Loucy (cell line): ENCODE results near the gene DOCK3.

Source experiments
- H2AFZ ChIP-seq: fragments of 200-600 bp; sonication (generic); 2 replicates; pipeline ENCODE4 v1.6.0; 2016; ENCODE audit warnings: antibody characterized with exemption, mild to moderate bottlenecking, low read length, moderate library complexity
- H3F3A ChIP-seq: fragments of 200-600 bp; 2 replicates; pipeline ENCODE4 v1.6.0; 2016; ENCODE audit warnings: antibody characterized with exemption, low read depth, mild to moderate bottlenecking
- H3K27me3 ChIP-seq: fragments of 200-600 bp; sonication (generic); 2 replicates; pipeline ENCODE4 v1.6.1; 2014; ENCODE audit warnings: low read length, mild to moderate bottlenecking; ENCODE audit not compliant: insufficient read depth, poor library complexity, severe bottlenecking
- H3K36me3 ChIP-seq: fragments of 200-600 bp; sonication (generic); 2 replicates; pipeline ENCODE4 v1.6.1; 2016; ENCODE audit warnings: low read length; ENCODE audit not compliant: insufficient read depth
- H3K4me1 ChIP-seq: fragments of 200-600 bp; sonication (generic); 2 replicates; pipeline ENCODE4 v1.5.1; 2014; ENCODE audit warnings: low read length, mild to moderate bottlenecking; ENCODE audit not compliant: insufficient read depth, poor library complexity, severe bottlenecking
- H3K4me2 ChIP-seq: fragments of 200-600 bp; sonication (generic); 2 replicates; pipeline ENCODE4 v1.6.0; 2014; ENCODE audit warnings: antibody characterized with exemption, low read length, low read depth, mild to moderate bottlenecking; ENCODE audit not compliant: poor library complexity, severe bottlenecking
- H3K4me3 ChIP-seq: fragments of 200-600 bp; sonication (generic); 2 replicates; pipeline ENCODE4 v1.5.1; 2014; ENCODE audit warnings: low read length, mild to moderate bottlenecking, mixed read lengths; ENCODE audit not compliant: poor library complexity, severe bottlenecking
- H3K79me2 ChIP-seq: fragments of 200-600 bp; sonication (generic); 2 replicates; pipeline ENCODE4 v1.6.1; 2014; ENCODE audit warnings: low read length; ENCODE audit not compliant: insufficient read depth
- H3K9ac ChIP-seq: fragments of 200-600 bp; sonication (generic); 2 replicates; pipeline ENCODE4 v1.6.0; 2014; ENCODE audit warnings: mild to moderate bottlenecking, low read depth, low read length, moderate library complexity; ENCODE audit not compliant: poor library complexity, severe bottlenecking
- H3K9me2 ChIP-seq: fragments of 200-600 bp; sonication (generic); replicated peaks from 2 replicates; pipeline ENCODE4 v1.6.1; 2016; ENCODE audit warnings: low read depth, low read length, mixed read lengths
- H3K9me3 ChIP-seq: fragments of 200-600 bp; sonication (generic); 2 replicates; pipeline ENCODE4 v1.6.1; 2014; ENCODE audit warnings: mild to moderate bottlenecking, antibody characterized with exemption, low read length, low read depth; ENCODE audit not compliant: insufficient read depth
- H4K20me1 ChIP-seq: fragments of 200-600 bp; sonication (generic); 2 replicates; pipeline ENCODE4 v1.6.0; 2014; ENCODE audit warnings: antibody characterized with exemption, low read length, mild to moderate bottlenecking; ENCODE audit not compliant: insufficient read depth, poor library complexity, severe bottlenecking
- EZH2phosphoT487 ChIP-seq: fragments of 200-600 bp; IDR thresholded peaks from 2 replicates; pipeline ENCODE4 v1.6.1; 2018; ENCODE audit warnings: antibody characterized with exemption, mild to moderate bottlenecking, moderate library complexity, borderline replicate concordance
- TF ChIP-seq, protein P1 (sequence below): fragments of 200-600 bp; sonication (generic); conservative IDR thresholded peaks from 2 replicates; pipeline ENCODE4 v1.5.1; 2014; ENCODE audit warnings: mild to moderate bottlenecking, antibody characterized with exemption, low read length

Gene DOCK3

DNA sequence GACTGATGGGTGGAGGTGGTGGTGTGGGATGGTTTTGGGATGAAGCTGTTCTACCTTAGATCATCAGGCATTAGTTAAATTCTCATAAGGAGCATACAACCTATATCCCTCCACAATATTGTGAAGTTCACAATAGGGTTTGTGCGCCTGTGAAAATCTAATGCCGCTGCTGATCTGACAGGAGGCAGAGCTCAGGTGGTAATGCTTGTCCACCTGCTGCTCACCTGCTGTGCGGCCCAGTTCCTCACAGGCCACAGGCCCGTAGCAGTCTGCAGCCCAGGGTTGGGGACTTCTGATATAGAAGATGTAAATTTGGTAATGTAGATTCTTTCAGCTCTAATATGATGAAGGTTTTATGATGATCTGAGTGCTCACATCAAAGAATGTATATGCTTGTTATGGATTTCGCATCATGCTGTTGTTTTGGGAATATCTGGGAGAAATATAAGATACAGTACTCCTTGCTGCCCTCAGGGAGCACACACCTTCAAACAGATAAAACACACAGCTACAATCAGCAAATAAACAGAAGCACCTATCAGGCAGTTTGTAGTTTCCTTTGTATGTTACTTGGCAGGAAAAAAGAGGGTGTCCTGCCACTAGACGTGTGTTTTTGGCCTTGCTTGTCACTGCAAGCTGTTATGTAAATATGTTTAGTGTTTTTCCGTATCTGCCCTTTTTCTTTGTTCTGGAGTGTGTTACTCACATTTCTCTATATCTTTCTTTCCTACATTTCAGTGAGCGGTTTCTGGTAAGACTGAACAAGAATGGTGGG, 471.3 kb downstream of the DOCK3 start:
- no peaks in the 10 kb centered on the region for H3K79me2 ChIP-seq
- no peaks in the 10 kb centered on the region for H3K4me1 ChIP-seq
- H3K27me3 ChIP-seq: no peaks in the 10 kb centered on the region
- no peaks in the 10 kb centered on the region for H4K20me1 ChIP-seq
- no peaks in the 10 kb centered on the region for H3K36me3 ChIP-seq
- no peaks in the 10 kb centered on the region for H3K9me2 ChIP-seq
- TF ChIP-seq, protein P1, sequence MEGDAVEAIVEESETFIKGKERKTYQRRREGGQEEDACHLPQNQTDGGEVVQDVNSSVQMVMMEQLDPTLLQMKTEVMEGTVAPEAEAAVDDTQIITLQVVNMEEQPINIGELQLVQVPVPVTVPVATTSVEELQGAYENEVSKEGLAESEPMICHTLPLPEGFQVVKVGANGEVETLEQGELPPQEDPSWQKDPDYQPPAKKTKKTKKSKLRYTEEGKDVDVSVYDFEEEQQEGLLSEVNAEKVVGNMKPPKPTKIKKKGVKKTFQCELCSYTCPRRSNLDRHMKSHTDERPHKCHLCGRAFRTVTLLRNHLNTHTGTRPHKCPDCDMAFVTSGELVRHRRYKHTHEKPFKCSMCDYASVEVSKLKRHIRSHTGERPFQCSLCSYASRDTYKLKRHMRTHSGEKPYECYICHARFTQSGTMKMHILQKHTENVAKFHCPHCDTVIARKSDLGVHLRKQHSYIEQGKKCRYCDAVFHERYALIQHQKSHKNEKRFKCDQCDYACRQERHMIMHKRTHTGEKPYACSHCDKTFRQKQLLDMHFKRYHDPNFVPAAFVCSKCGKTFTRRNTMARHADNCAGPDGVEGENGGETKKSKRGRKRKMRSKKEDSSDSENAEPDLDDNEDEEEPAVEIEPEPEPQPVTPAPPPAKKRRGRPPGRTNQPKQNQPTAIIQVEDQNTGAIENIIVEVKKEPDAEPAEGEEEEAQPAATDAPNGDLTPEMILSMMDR: no peak
- no peak for TF ChIP-seq EZH2phosphoT487
- H3K9ac ChIP-seq: no peak overlapping the region
- no peaks in the 10 kb centered on the region for H3F3A ChIP-seq
- no peak overlapping the region for H3K4me2 ChIP-seq
- no peaks in the 10 kb centered on the region for H3K9me3 ChIP-seq
- H3K4me3 ChIP-seq: no peak overlapping the region
- no peak overlapping the region for H2AFZ ChIP-seq

DNA sequence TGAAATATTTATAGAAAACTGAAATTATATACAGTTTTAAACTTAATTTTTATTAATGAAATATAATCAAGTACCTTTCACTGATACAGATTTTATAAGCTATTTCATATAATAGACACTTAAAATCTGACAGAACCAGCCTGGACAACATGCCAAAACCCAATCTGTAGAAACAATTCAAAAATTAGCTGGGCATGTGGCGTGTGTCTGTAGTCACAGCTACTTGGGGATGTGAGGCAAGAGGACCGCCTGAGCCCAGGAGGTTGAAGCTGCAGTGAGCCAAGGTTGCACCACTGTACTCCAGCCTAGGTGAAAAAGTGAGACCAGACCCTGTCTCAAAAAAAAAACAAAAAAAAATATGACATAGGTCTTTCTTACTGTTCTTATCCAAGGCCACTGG, 472.1 kb downstream of the DOCK3 start:
- H3K9me3 ChIP-seq: no peaks in the 10 kb centered on the region
- H3K4me2 ChIP-seq: no peak overlapping the region
- no peaks in the 10 kb centered on the region for H4K20me1 ChIP-seq
- H3K9me2 ChIP-seq: no peaks in the 10 kb centered on the region
- H2AFZ ChIP-seq: no peak overlapping the region
- H3K9ac ChIP-seq: no peak overlapping the region
- TF ChIP-seq, protein P1: no peak
- no peak for TF ChIP-seq EZH2phosphoT487
- no peaks in the 10 kb centered on the region for H3K4me1 ChIP-seq
- no peak overlapping the region for H3K4me3 ChIP-seq
- H3F3A ChIP-seq: no peaks in the 10 kb centered on the region
- H3K27me3 ChIP-seq: no peaks in the 10 kb centered on the region
- no peaks in the 10 kb centered on the region for H3K79me2 ChIP-seq
- H3K36me3 ChIP-seq: no peaks in the 10 kb centered on the region

DNA sequence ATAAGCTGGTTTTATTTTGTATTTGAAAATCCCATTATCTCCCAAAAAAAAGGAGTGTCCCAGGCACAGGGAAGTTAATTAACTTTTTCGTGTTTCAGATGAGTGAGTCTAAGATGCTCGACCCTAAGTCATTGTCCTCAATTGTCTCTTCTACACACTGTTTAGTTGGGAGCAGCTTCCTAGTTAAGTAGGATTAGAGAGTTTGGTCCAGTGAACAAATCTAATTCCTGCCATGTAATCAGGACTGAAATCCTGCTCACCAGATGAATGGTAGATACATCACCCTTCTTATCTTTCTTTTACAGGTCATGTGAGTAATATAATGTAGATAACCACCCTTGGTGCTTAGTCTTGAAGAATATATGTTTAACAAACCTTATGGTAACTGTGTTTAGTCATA, 481.4 kb downstream of the DOCK3 start:
- no peaks in the 10 kb centered on the region for H3F3A ChIP-seq
- H2AFZ ChIP-seq: no peak overlapping the region
- no peak overlapping the region for H3K9ac ChIP-seq
- no peaks in the 10 kb centered on the region for H3K4me1 ChIP-seq
- H3K27me3 ChIP-seq: no peaks in the 10 kb centered on the region
- H3K9me2 ChIP-seq: no peaks in the 10 kb centered on the region
- H3K9me3 ChIP-seq: no peaks in the 10 kb centered on the region
- H3K36me3 ChIP-seq: no peaks in the 10 kb centered on the region
- no peaks in the 10 kb centered on the region for H4K20me1 ChIP-seq
- no peak overlapping the region for H3K4me2 ChIP-seq
- H3K79me2 ChIP-seq: no peaks in the 10 kb centered on the region
- no peak overlapping the region for H3K4me3 ChIP-seq
- TF ChIP-seq, protein P1: no peak
- TF ChIP-seq EZH2phosphoT487: no peak
